HCT116 (cell line): ENCODE data around the gene LRRD1. TPM values are rescaled to one million over a fixed set of nuclear protein-coding genes. Genes with fewer than 3 reads are reported as not detected.

Experiments
- ATAC-seq: fragments of 200-7000 bp; cut with Tn5 transposase; 2 replicates; pipeline ENCODE4 v1.9.1; 2020; ENCODE audit warnings: mild to moderate bottlenecking, moderate library complexity
- Bru-seq: library from RNA; stranded (reverse); fragments of 400-500 nt; gene quantifications from one replicate; lab custom pipeline; 2021; lab: Mats Ljungman, UMichigan
- BruChase-seq, 2 experiments: library from RNA; stranded (reverse); fragments of 400-500 nt; gene quantifications; one replicate each; lab custom pipeline; 2021; lab: Mats Ljungman, UMichigan
- BruUV-seq: library from RNA; stranded (reverse); fragments of 400-500 nt; replicated peaks from 2 replicates; lab custom pipeline; 2021; lab: Mats Ljungman, UMichigan
- CTCF ChIA-PET: fragments of 300-600 bp; sonication (Branson Sonifier 250); formaldehyde crosslinking; loops from one replicate; lab custom pipeline; 2021; ENCODE audit warnings: antibody characterized with exemption; lab: Charles Lee
- POLR2A ChIA-PET: fragments of 300-600, 350-600 bp; sonication (Branson Sonifier 250); formaldehyde crosslinking; loops from one replicate; lab custom pipeline; 2021; ENCODE audit warnings: antibody characterized with exemption; lab: Charles Lee
- RAD21 ChIA-PET, 2 experiments: fragments of 300-600 bp; sonication (Branson Sonifier 250); formaldehyde crosslinking; loops; one replicate each; lab custom pipeline; 2023; ENCODE audit warnings: low total read pairs in 2 of 2; ENCODE audit not compliant: uncharacterized antibody in 2 of 2, unreplicated experiment in 2 of 2, low non-redundant PET in 1 of 2; lab: Charles Lee
- DNase-seq: peaks from one replicate; pipeline ENCODE4 v3.0.0-alpha.2; 2010; ENCODE audit warnings: low read depth, low spot score
- H2AFZ ChIP-seq: fragments of 200-600 bp; shearing (Covaris generic), sonication (generic); 2 replicates; pipeline ENCODE4 v1.6.1; 2017; ENCODE audit warnings: low read depth, mixed run types, mixed read lengths, antibody characterized with exemption, low read length; ENCODE audit not compliant: poor library complexity, severe bottlenecking
- H3K27ac ChIP-seq: 2 replicates; pipeline ENCODE4 v1.5.1; 2012; ENCODE audit warnings: low read depth, low read length
- H3K27me3 ChIP-seq: fragments of 200-600 bp; sonication (generic); 2 replicates; pipeline ENCODE4 v1.6.1; 2016; ENCODE audit warnings: mixed run types, low read length, mixed read lengths; ENCODE audit not compliant: insufficient read depth
- H3K36me3 ChIP-seq, 2 experiments: fragments of 200-500 bp in 1 of 2; fragments of 200-600 bp in 1 of 2; sonication (Bioruptor generic) in 1 of 2; sonication (generic) in 1 of 2; 2 replicates each; pipeline versions ENCODE4 v1.5.1 to v1.6.1; 2014 to 2016; ENCODE audit warnings: low read length in 2 of 2, inconsistent platforms in 1 of 2, mixed read lengths in 1 of 2, mixed run types in 1 of 2; ENCODE audit not compliant: insufficient read depth in 2 of 2, control insufficient read depth in 1 of 2
- H3K4me1 ChIP-seq, 2 experiments: fragments of 200-600 bp in 1 of 2; sonication (generic) in 1 of 2; 2 replicates each; pipeline versions ENCODE4 v1.5.1 to v1.6.1; 2012 to 2017; ENCODE audit warnings: low read length in 2 of 2, inconsistent platforms in 1 of 2, mild to moderate bottlenecking in 1 of 2, mixed read lengths in 1 of 2, mixed run types in 1 of 2, moderate library complexity in 1 of 2; ENCODE audit not compliant: insufficient read depth in 2 of 2, control insufficient read depth in 1 of 2
- H3K4me2 ChIP-seq: fragments of 200-600 bp; sonication (generic); 2 replicates; pipeline ENCODE4 v1.6.1; 2017; ENCODE audit warnings: mixed run types, low read length, mixed read lengths
- H3K4me3 ChIP-seq, 2 experiments: fragments of 200-600 bp in 1 of 2; sonication (generic) in 1 of 2; replicated peaks in 1 of 2; 2 replicates each; pipeline ENCODE4 v1.5.1; 2011 to 2016; ENCODE audit warnings: low read length in 2 of 2, control low read depth in 1 of 2, low read depth in 1 of 2, mild to moderate bottlenecking in 1 of 2, mixed read lengths in 1 of 2, mixed run types in 1 of 2
- H3K79me2 ChIP-seq: fragments of 200-600 bp; sonication (generic); 2 replicates; pipeline ENCODE4 v1.6.1; 2017; ENCODE audit warnings: mild to moderate bottlenecking, mixed run types, low read length, moderate library complexity, mixed read lengths; ENCODE audit not compliant: insufficient read depth
- H3K9ac ChIP-seq: fragments of 200-600 bp; sonication (generic); 2 replicates; pipeline ENCODE4 v1.6.1; 2016; ENCODE audit warnings: low read length, mixed read lengths
- H3K9me2 ChIP-seq: fragments of 200-600 bp; sonication (generic), shearing (Covaris generic); 2 replicates; pipeline ENCODE4 v1.6.1; 2017; ENCODE audit warnings: mixed run types, mild to moderate bottlenecking, moderate library complexity; ENCODE audit not compliant: insufficient read depth
- H3K9me3 ChIP-seq, 2 experiments: fragments of 200-500 bp in 1 of 2; fragments of 200-600 bp in 1 of 2; sonication (Bioruptor generic) in 1 of 2; sonication (generic) in 1 of 2; 2 replicates each; pipeline ENCODE4 v1.6.1; 2014 to 2017; ENCODE audit warnings: low read length in 2 of 2, mixed read lengths in 2 of 2, inconsistent platforms in 1 of 2, low read depth in 1 of 2, mild to moderate bottlenecking in 1 of 2, mixed run types in 1 of 2, moderate library complexity in 1 of 2; ENCODE audit not compliant: control insufficient read depth in 1 of 2, insufficient read depth in 1 of 2
- H4K20me1 ChIP-seq: fragments of 200-600 bp; sonication (generic), shearing (Covaris generic); 2 replicates; pipeline ENCODE4 v1.6.1; 2017; ENCODE audit warnings: mixed run types, mild to moderate bottlenecking, moderate library complexity; ENCODE audit not compliant: insufficient read depth
- CTCF ChIP-seq, 3 experiments: fragments of 200-600 bp in 1 of 3; sonication (generic) in 1 of 3; IDR thresholded peaks in 2 of 3; conservative IDR thresholded peaks in 1 of 3; 2 replicates each; pipeline ENCODE4 v1.5.1; 2012 to 2017; ENCODE audit warnings: low read depth in 2 of 3, low read length in 2 of 3, antibody characterized with exemption in 1 of 3, borderline replicate concordance in 1 of 3, control low read depth in 1 of 3, mild to moderate bottlenecking in 1 of 3, mixed read lengths in 1 of 3, mixed run types in 1 of 3, moderate library complexity in 1 of 3; ENCODE audit not compliant: insufficient read depth in 1 of 3
- EGR1 ChIP-seq: IDR thresholded peaks from 2 replicates; pipeline ENCODE4 v1.6.1; 2012; ENCODE audit warnings: low read depth
- ELF1 ChIP-seq: IDR thresholded peaks from 2 replicates; pipeline ENCODE4 v1.6.1; 2012; ENCODE audit warnings: low read depth, borderline replicate concordance
- EZH2 ChIP-seq: fragments of 200-600 bp; sonication (generic); IDR thresholded peaks from 2 replicates; pipeline ENCODE4 v1.6.1; 2017; ENCODE audit warnings: antibody characterized with exemption, mixed run types
- POLR2AphosphoS5 ChIP-seq: IDR thresholded peaks from 2 replicates; pipeline ENCODE4 v1.6.1; 2011; ENCODE audit warnings: mild to moderate bottlenecking, low read depth, low read length, moderate library complexity
- RAD21 ChIP-seq: IDR thresholded peaks from 2 replicates; pipeline ENCODE4 v1.6.1; 2012; ENCODE audit warnings: low read depth, mild to moderate bottlenecking
- YY1 ChIP-seq: IDR thresholded peaks from 2 replicates; pipeline ENCODE4 v1.6.1; 2011; ENCODE audit warnings: low read length, low read depth, moderate library complexity, mild to moderate bottlenecking; ENCODE audit not compliant: insufficient replicate concordance; ENCODE audit errors: extremely low read depth
- ZFX ChIP-seq: fragments of 450-650 bp; IDR thresholded peaks from 2 replicates; pipeline ENCODE4 v1.6.1; 2017
- intact Hi-C: fragments of 100-400 bp; cut with micrococcal nuclease; formaldehyde crosslinking; loops from 2 replicates; pipeline ENCODE4 v1.10.0; 2022
- long read RNA-seq: library from polyadenylated mRNA; unstranded; transcript quantifications from one replicate; pipeline ENCODE4 v2.0.0, GENCODE V29; 2021; ENCODE audit not compliant: unreplicated experiment
- polyA plus RNA-seq: library from polyadenylated mRNA; unstranded; fragments of >200 nt; gene quantifications from 2 replicates; pipeline ENCODE4 v1.2.1, GENCODE V29; 2012; ENCODE audit warnings: missing spikeins
- total RNA-seq: library from RNA; stranded (reverse); gene quantifications from one replicate; pipeline ENCODE4 v1.2.1, GENCODE V29; 2021; ENCODE audit not compliant: unreplicated experiment

The LRRD1 gene
- not detected for total RNA-seq
- polyA plus RNA-seq, result not detected in 2 replicates
- percentile 24 among the genes with signal in this experiment for Bru-seq, nascent RNA
- percentile 54 among the genes with signal in this experiment for BruChase-seq, experiment 1, labeled RNA remaining after a 6-hour chase
- BruChase-seq, experiment 2, labeled RNA remaining after a 2-hour chase, result percentile 37 among the genes with signal in this experiment
- long read RNA-seq, partial matches to known transcripts, result 1 of 1 reads
- long read RNA-seq, other reads (novel, unspliced or antisense), result 0 of 1 reads

- Histone ChIP-seq H3K9me2 (no peaks in the 10 kb centered on the region), H3K79me2 (no peaks in the 10 kb centered on the region), H3K27ac (no peak within 1 kb of the TSS), H3K27me3 (no peaks in the 10 kb centered on the region), H3K4me2 (peak within 1 kb of the TSS; percentile 66), H2AFZ (peak within 1 kb of the TSS; percentile 80), H3K4me1 (peaks cover 0 to 13% of the 10 kb centered on the region in 2 experiments; a peak in 3 of 4 replicates), H3K9ac (no peak within 1 kb of the TSS)
- DNase-seq (peak; percentile 71), ATAC-seq (peak; percentile 100)
- CTCF ChIA-PET, result interaction anchor here (1.1 to 1.2 kb wide), 2 partner anchors 31 to 66 kb away, joined by 3 read pairs; partner anchors contain the start of genes ANKIB1 and KRIT1
- POLR2A ChIA-PET, result no interaction called here
- TF ChIP-seq YY1 (peak; percentile 11), EZH2 (no peak), RAD21 (peak; percentile 80), CTCF (IDR thresholded peaks at IDR 0.05 in 2 of 3, conservative IDR thresholded peaks at IDR 0.05 in 1 of 3; ENCODE audit: borderline replicate concordance in 1 of 3, insufficient read depth in 1 of 3, low read depth in 2 of 3, low read length in 2 of 3) (peak; percentile 86 to 97 (median 94)), POLR2AphosphoS5 (no peak), ZFX (no peak; the same call in 1 of the 2 replicates), EGR1 (no peak), ELF1 (no peak)
- TF ChIP-seq, all 23 proteins: peak for 3
- H3K4me3 ChIP-seq, result peak within 1 kb of the TSS in 1 of 2 experiments; percentile 41; a peak in 2 of 4 replicates
- intact Hi-C loops, result loop anchor here (5.0 kb wide), 1 partner anchor 268 kb away; the partner anchor contains the start of gene GATAD1
- H3K9me3 ChIP-seq, result no peaks in the 10 kb centered on the region
- no peaks in the 10 kb centered on the region for H3K36me3 ChIP-seq
- BruUV-seq, result no TSS peak
- H4K20me1 ChIP-seq, result no peaks in the 10 kb centered on the region
- RAD21 ChIA-PET, result no interaction called here
These were observed at the start of gene LRRD1 for GRCh38 chr7:92178928-92179924. LRRD1 (minus strand) TSS chr7:92179142; CDS start chr7:92165202, 13,940 bp downstream.
